T-helper 1 cell treated with Interleukin-12 subunit alpha and Interleukin-12 subunit beta and Interleukin-4 antibody, amounts not matched to agents 30 μg/mL and 1 μg/mL, for 36 hours (primary cell): ENCODE results near the gene PTPRG.

Experiments
- H3K27ac Mint-ChIP-seq: one replicate; pipeline ENCODE4 v1.8.0; 2021; ENCODE audit warnings: mild to moderate bottlenecking, mixed read lengths
- H3K27me3 Mint-ChIP-seq: one replicate; pipeline ENCODE4 v1.8.0; 2021; ENCODE audit warnings: low read depth, mixed read lengths
- H3K36me3 Mint-ChIP-seq: one replicate; pipeline ENCODE4 v1.8.0; 2021; ENCODE audit warnings: low read depth, mixed read lengths
- H3K4me1 Mint-ChIP-seq: one replicate; pipeline ENCODE4 v1.8.0; 2021; ENCODE audit warnings: low read depth, mixed read lengths
- H3K4me3 Mint-ChIP-seq: one replicate; pipeline ENCODE4 v1.8.0; 2021; ENCODE audit warnings: mild to moderate bottlenecking, moderate library complexity, mixed read lengths
- H3K9me3 Mint-ChIP-seq: one replicate; pipeline ENCODE4 v1.8.0; 2021; ENCODE audit warnings: mixed read lengths

The PTPRG gene

GRCh38 chr3:61612211-61613194, 51.1 kb downstream of the PTPRG start:
- Mint-ChIP-seq H3K27ac (no peak overlapping the region), H3K4me1 (no peaks in the 10 kb centered on the region), H3K36me3 (no peaks in the 10 kb centered on the region), H3K27me3 (no peaks in the 10 kb centered on the region), H3K9me3 (no peaks in the 10 kb centered on the region), H3K4me3 (no peak overlapping the region)

DNA sequence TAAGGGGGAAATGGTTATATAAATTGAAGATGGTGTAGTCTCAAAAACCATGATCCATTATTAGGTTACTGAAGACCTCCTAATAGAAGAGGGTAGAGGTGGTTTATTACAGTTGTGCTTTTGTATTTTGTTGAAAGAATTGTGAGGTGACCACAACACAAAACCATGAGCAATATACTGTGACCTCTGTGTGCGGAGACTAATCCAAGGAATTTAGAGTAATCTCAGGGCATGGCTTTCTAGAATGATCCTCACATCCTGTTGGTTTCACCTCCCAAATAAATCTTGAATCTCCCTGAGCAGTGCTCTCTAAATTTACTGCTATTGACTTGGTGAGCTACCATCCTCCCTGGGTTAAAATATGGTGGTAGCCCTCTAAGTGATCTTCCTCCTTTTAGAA, 52.3 kb downstream of the PTPRG start:
- H3K9me3 Mint-ChIP-seq = no peaks in the 10 kb centered on the region
- H3K4me1 Mint-ChIP-seq = no peaks in the 10 kb centered on the region
- H3K27me3 Mint-ChIP-seq = no peaks in the 10 kb centered on the region
- H3K27ac Mint-ChIP-seq = no peak overlapping the region
- H3K36me3 Mint-ChIP-seq = no peaks in the 10 kb centered on the region
- H3K4me3 Mint-ChIP-seq = no peak overlapping the region

DNA sequence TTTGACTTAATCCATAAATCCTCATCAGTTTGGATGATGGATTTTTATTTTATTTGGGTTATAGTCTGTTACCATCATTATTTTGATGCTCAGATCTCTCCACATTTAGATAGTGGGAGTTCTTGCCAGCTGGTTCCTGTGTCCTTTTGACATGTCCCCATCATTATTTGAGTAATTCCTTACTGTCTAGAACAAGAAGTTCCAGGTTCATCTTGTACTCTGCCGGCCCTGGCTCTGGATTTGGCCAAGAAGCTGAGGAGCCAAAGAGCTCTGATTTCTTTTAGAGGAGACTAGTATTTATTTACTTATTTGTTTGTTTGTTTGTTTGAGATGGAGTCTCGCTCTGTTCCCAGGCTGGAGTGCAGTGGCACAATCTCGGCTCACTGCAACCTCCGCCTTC, 54.3 kb downstream of the PTPRG start:
- Mint-ChIP-seq H3K36me3 (no peaks in the 10 kb centered on the region), H3K27ac (no peak overlapping the region), H3K4me1 (no peaks in the 10 kb centered on the region), H3K9me3 (no peaks in the 10 kb centered on the region), H3K4me3 (no peak overlapping the region), H3K27me3 (no peaks in the 10 kb centered on the region)

- H3K9me3 Mint-ChIP-seq = no peaks in the 10 kb centered on the region
- no peak overlapping the region for H3K27ac Mint-ChIP-seq
- H3K27me3 Mint-ChIP-seq = no peaks in the 10 kb centered on the region
- H3K4me3 Mint-ChIP-seq = no peak overlapping the region
- H3K4me1 Mint-ChIP-seq = no peaks in the 10 kb centered on the region
- H3K36me3 Mint-ChIP-seq = no peaks in the 10 kb centered on the region
Observed at GRCh38 chr3:61616586-61616985, 55.2 kb downstream of the PTPRG start.

- H3K4me3 Mint-ChIP-seq = no peak overlapping the region
- no peak overlapping the region for H3K27ac Mint-ChIP-seq
- no peaks in the 10 kb centered on the region for H3K4me1 Mint-ChIP-seq
- no peaks in the 10 kb centered on the region for H3K36me3 Mint-ChIP-seq
- no peaks in the 10 kb centered on the region for H3K27me3 Mint-ChIP-seq
- no peaks in the 10 kb centered on the region for H3K9me3 Mint-ChIP-seq
Observed at GRCh38 chr3:61617041-61617440, 55.7 kb downstream of the PTPRG start.

DNA sequence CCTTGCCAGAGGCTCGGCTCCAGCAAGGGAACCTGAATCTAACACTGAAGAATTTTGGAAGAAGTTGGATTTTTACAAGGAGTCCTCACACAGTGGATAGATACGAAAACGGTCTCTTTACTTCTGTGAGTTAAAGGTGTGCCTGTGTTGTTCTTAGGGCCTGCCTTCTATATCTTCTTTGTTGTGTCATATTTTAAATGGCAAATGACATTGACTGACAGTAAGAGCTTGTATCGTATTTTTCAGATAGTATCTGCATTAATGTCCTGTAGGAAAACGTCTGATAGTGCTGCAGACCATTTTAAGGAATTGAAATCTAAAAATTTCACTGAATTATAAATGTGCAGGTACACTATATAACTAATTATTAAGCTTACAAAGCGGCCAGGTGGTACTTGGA, 56.3 kb downstream of the PTPRG start:
- H3K36me3 Mint-ChIP-seq = no peaks in the 10 kb centered on the region
- H3K27me3 Mint-ChIP-seq = no peaks in the 10 kb centered on the region
- H3K9me3 Mint-ChIP-seq = no peaks in the 10 kb centered on the region
- no peak overlapping the region for H3K4me3 Mint-ChIP-seq
- H3K27ac Mint-ChIP-seq = no peak overlapping the region
- no peaks in the 10 kb centered on the region for H3K4me1 Mint-ChIP-seq

GRCh38 chr3:61618231-61618630, 56.9 kb downstream of the PTPRG start:
- Mint-ChIP-seq H3K4me1 (no peaks in the 10 kb centered on the region), H3K4me3 (no peak overlapping the region), H3K27me3 (peaks cover 3% of the 10 kb centered on the region), H3K27ac (no peak overlapping the region), H3K36me3 (no peaks in the 10 kb centered on the region), H3K9me3 (no peaks in the 10 kb centered on the region)

- Mint-ChIP-seq H3K27ac (no peak overlapping the region), H3K4me1 (no peaks in the 10 kb centered on the region), H3K9me3 (no peaks in the 10 kb centered on the region), H3K27me3 (peaks cover 3% of the 10 kb centered on the region), H3K4me3 (no peak overlapping the region), H3K36me3 (no peaks in the 10 kb centered on the region)
Observed at GRCh38 chr3:61618871-61619270, 57.5 kb downstream of the PTPRG start.

GRCh38 chr3:61620073-61620472, 58.7 kb downstream of the PTPRG start:
- Mint-ChIP-seq H3K27me3 (peaks cover 3% of the 10 kb centered on the region), H3K9me3 (no peaks in the 10 kb centered on the region), H3K36me3 (no peaks in the 10 kb centered on the region), H3K4me3 (no peak overlapping the region), H3K27ac (no peak overlapping the region), H3K4me1 (no peaks in the 10 kb centered on the region)

DNA sequence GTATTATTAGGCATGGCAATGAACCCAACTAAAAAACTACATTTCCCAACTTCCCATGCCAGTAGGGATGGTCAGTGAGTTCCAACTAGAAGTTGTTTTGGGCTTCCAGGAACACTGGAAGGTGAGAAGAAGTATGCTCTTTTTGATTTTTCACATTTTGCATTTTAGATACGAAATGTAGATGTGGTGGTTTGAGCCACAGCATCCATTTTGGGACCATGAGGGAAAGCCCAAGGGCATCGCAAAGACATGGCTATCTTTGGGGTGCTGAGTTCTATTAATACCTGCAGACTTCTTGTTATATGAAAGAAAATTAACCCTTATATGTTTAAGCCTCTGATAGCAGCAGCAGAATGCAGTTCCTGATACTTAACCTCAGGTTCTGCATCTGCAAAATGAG, 62.9 kb downstream of the PTPRG start:
- no peaks in the 10 kb centered on the region for H3K4me1 Mint-ChIP-seq

DNA sequence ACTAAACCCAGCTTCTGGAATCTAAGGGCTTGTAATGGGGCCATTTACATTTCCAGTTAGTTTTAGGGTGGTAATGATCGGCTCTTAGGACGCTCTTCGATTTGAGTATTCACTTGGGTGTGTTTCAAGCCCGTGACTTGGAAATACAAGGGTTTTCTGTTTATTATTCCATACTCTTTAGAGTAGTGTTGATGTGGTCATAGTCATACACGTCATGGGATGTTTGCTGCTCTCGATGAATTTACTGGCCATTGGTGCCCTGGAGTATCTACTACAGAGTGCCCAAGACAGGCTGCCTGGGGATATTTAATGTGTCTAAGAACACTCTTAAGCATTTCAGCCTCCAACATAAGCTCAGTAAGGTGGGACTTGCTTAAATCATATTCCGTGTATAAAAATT, 64.1 kb downstream of the PTPRG start:
- Mint-ChIP-seq H3K36me3 (no peaks in the 10 kb centered on the region), H3K4me1 (no peaks in the 10 kb centered on the region), H3K27ac (no peak overlapping the region), H3K4me3 (no peak overlapping the region), H3K27me3 (peaks cover 3% of the 10 kb centered on the region), H3K9me3 (no peaks in the 10 kb centered on the region)

More for the DNA sequence above, 62.9 kb downstream of the PTPRG start:
- Mint-ChIP-seq H3K27me3 (peaks cover 3% of the 10 kb centered on the region), H3K27ac (no peak overlapping the region), H3K4me3 (no peak overlapping the region), H3K9me3 (no peaks in the 10 kb centered on the region), H3K36me3 (no peaks in the 10 kb centered on the region)

GRCh38 chr3:61626484-61626883, 65.1 kb downstream of the PTPRG start:
- Mint-ChIP-seq H3K27ac (no peak overlapping the region), H3K4me1 (no peaks in the 10 kb centered on the region), H3K27me3 (peaks cover 3% of the 10 kb centered on the region)

GRCh38 chr3:61627768-61628185, 66.4 kb downstream of the PTPRG start:
- Mint-ChIP-seq H3K9me3 (no peaks in the 10 kb centered on the region), H3K27me3 (peaks cover 3% of the 10 kb centered on the region), H3K36me3 (no peaks in the 10 kb centered on the region), H3K4me3 (no peak overlapping the region), H3K4me1 (no peaks in the 10 kb centered on the region), H3K27ac (no peak overlapping the region)

More at GRCh38 chr3:61626484-61626883, 65.1 kb downstream of the PTPRG start:
- Mint-ChIP-seq H3K4me3 (no peak overlapping the region), H3K9me3 (no peaks in the 10 kb centered on the region), H3K36me3 (no peaks in the 10 kb centered on the region)

DNA sequence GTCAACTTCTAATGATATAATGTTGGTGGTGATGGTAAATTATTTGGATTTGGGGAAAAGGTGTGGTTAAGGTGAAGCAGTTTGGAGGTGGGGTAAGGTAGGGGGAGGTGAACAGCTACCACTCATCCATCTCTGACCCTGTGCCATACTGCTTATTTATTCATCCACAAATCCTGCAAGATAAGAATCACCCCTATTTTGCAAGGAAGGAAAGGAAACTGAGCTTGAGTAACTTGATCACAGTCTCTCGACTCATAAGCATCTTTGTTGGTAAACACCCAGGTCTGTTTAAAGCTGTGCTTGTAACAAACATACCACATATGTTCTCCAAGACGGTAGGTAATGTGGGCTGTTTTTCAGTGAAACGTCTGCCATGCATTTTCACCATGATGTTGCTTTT, 67.3 kb downstream of the PTPRG start:
- Mint-ChIP-seq H3K4me3 (no peak overlapping the region), H3K27me3 (no peaks in the 10 kb centered on the region), H3K9me3 (no peaks in the 10 kb centered on the region), H3K4me1 (no peaks in the 10 kb centered on the region), H3K36me3 (no peaks in the 10 kb centered on the region), H3K27ac (no peak overlapping the region)

- no peak overlapping the region for H3K4me3 Mint-ChIP-seq
- H3K4me1 Mint-ChIP-seq = no peaks in the 10 kb centered on the region
- no peak overlapping the region for H3K27ac Mint-ChIP-seq
- H3K9me3 Mint-ChIP-seq = no peaks in the 10 kb centered on the region
- H3K36me3 Mint-ChIP-seq = no peaks in the 10 kb centered on the region
- H3K27me3 Mint-ChIP-seq = no peaks in the 10 kb centered on the region
Observed at GRCh38 chr3:61629442-61629841, 68.1 kb downstream of the PTPRG start.
